ENCODE measurements around the gene PLK4. TPM values are rescaled to one million over a fixed set of nuclear protein-coding genes. Genes with fewer than 3 reads are reported as not detected.

PLK4 gene
- total and polyA plus RNA-seq, 2 of the 4 experiments (the other 2 are of a cell fraction): 11.2 to 15.1 TPM

GRCh38 chr4:127856196-127856812, 24.4 kb upstream of the PLK4 start:
- intact Hi-C loops (cut with micrococcal nuclease): no loop called here
- Histone ChIP-seq H4K5ac (ENCODE audit: low read depth, low read length) (no peak overlapping the region), H2AFZ (replicated peaks; ENCODE audit: low read length, poor library complexity) (no peak overlapping the region), H2BK5ac (ENCODE audit: low read depth, low read length, poor library complexity, severe bottlenecking) (no peak overlapping the region), H2BK15ac (ENCODE audit: low read depth, low read length) (no peak overlapping the region), H3K9me1 (ENCODE audit: insufficient read depth, low read length) (peaks cover 4% of the 10 kb centered on the region; the same call in 1 of the 2 replicates), H3K9me3 (ENCODE audit: control insufficient read depth, insufficient read depth, low read length) (no peaks in the 10 kb centered on the region), H3K56ac (ENCODE audit: extremely low read depth, insufficient read depth, low read length) (no peak overlapping the region), H2BK20ac (ENCODE audit: low read depth, low read length) (no peak overlapping the region), H3K9ac (ENCODE audit: low read depth, low read length) (no peak overlapping the region), H3K79me1 (ENCODE audit: low read depth in 1 of 2, low read length in 2 of 2) (peaks cover 3 to 4% of the 10 kb centered on the region in 2 experiments; a peak in 2 of 4 replicates), H4K91ac (ENCODE audit: insufficient read depth, low read depth, low read length) (no peak overlapping the region), H3K4ac (ENCODE audit: low read depth, low read length) (no peak overlapping the region), H3K4me2 (ENCODE audit: low read depth, low read length) (no peak overlapping the region), H2BK120ac (ENCODE audit: low read depth, low read length) (no peak overlapping the region), H4K20me1 (ENCODE audit: insufficient read depth, low read length) (no peaks in the 10 kb centered on the region), H3K23ac (ENCODE audit: low read depth, low read length) (no peak overlapping the region), H3K4me3 (ENCODE audit: insufficient read depth, low read depth, low read length) (no peak overlapping the region), H4K8ac (ENCODE audit: low read depth in 2 of 2, low read length in 2 of 2) (no peak overlapping the region), H2AK5ac (ENCODE audit: low read depth, low read length) (no peak overlapping the region), H2AK9ac (replicated peaks; ENCODE audit: low read depth, low read length, poor library complexity) (no peak overlapping the region), H3K14ac (replicated peaks; ENCODE audit: low read depth, low read length) (no peak overlapping the region), H3K36me3 (ENCODE audit: control insufficient read depth, insufficient read depth, low read length) (no peaks in the 10 kb centered on the region), H3K27ac (ENCODE audit: insufficient read depth, low read length) (no peak overlapping the region), H3K27me3 (ENCODE audit: control insufficient read depth, insufficient read depth, low read length) (no peaks in the 10 kb centered on the region), H3K18ac (ENCODE audit: low read depth, low read length) (no peak overlapping the region), H3K4me1 (ENCODE audit: control insufficient read depth, insufficient read depth, low read length) (peaks cover 6% of the 10 kb centered on the region)
- POLR2A ChIA-PET (ENCODE audit: unreplicated experiment): no interaction called here
- in situ Hi-C loops (cut with MboI; ENCODE audit: low sequenced_read_pairs): no loop called here
- no TSS peak for BruUV-seq (replicated peaks)
- TF ChIP-seq SMC3 (IDR thresholded peaks at IDR 0.05; ENCODE audit: low read depth, low read length) (no peak), MXI1 (IDR thresholded peaks at IDR 0.05; ENCODE audit: borderline replicate concordance, low read depth, low read length) (no peak), CTCF (conservative IDR thresholded peaks at IDR 0.05; ENCODE audit: low read depth, low read length) (no peak), BHLHE40 (IDR thresholded peaks at IDR 0.05; ENCODE audit: low read depth, low read length) (no peak), MAFK (IDR thresholded peaks at IDR 0.05; ENCODE audit: low read depth, low read length) (no peak), USF2 (IDR thresholded peaks at IDR 0.05; ENCODE audit: low read depth, low read length) (no peak), FOS (IDR thresholded peaks at IDR 0.05; ENCODE audit: low read depth, low read length) (no peak), NFE2L2 (IDR thresholded peaks at IDR 0.05; ENCODE audit: low read depth, low read length) (no peak), CHD1 (IDR thresholded peaks at IDR 0.05; ENCODE audit: low read depth, low read length) (no peak), RFX5 (IDR thresholded peaks at IDR 0.05; ENCODE audit: low read depth, low read length) (no peak), ELK1 (IDR thresholded peaks at IDR 0.05; ENCODE audit: borderline replicate concordance, low read depth, low read length) (no peak), MAZ (IDR thresholded peaks at IDR 0.05; ENCODE audit: borderline replicate concordance, low read depth, low read length) (no peak), CEBPB (IDR thresholded peaks at IDR 0.05; ENCODE audit: low read depth, low read length) (no peak), POLR2A (IDR thresholded peaks at IDR 0.05; ENCODE audit: low read depth, low read length) (no peak), RAD21 (IDR thresholded peaks at IDR 0.05; ENCODE audit: low read length) (no peak), RCOR1 (IDR thresholded peaks at IDR 0.05; ENCODE audit: insufficient replicate concordance, low read length) (no peak)
- CTCF ChIA-PET: interaction anchor here (0.6 kb wide), 1 partner anchor 13 kb away, joined by 3 read pairs; no protein-coding TSS in a partner anchor
- DNase-seq: no peak
- ATAC-seq (ENCODE audit: low read depth): peak; percentile 14; the same call in 1 of the 2 replicates
- dilution Hi-C loops (cut with HindIII; ENCODE audit: low sequenced_read_pairs, unreplicated experiment): no loop called here
